ENCODE measurements around the gene PPP1R7.

PPP1R7 gene

GRCh38 chr2:241137276-241138190 lies 12.7 kb upstream of the PPP1R7 start:
- no peaks in the 10 kb centered on the region for H3K36me3 ChIP-seq (ENCODE audit: control insufficient read depth, insufficient read depth, low read length)
- H3K27ac ChIP-seq (ENCODE audit: low read depth, low read length) = no peak overlapping the region
- H3K27me3 ChIP-seq (ENCODE audit: control insufficient read depth, insufficient read depth, low read length) = no peaks in the 10 kb centered on the region
- H3K9ac ChIP-seq (ENCODE audit: low read length) = no peak overlapping the region
- no peak overlapping the region for H3K4me3 ChIP-seq (ENCODE audit: low read length)
- no peaks in the 10 kb centered on the region for H3K4me1 ChIP-seq (ENCODE audit: control insufficient read depth, insufficient read depth, low read length)

DNA sequence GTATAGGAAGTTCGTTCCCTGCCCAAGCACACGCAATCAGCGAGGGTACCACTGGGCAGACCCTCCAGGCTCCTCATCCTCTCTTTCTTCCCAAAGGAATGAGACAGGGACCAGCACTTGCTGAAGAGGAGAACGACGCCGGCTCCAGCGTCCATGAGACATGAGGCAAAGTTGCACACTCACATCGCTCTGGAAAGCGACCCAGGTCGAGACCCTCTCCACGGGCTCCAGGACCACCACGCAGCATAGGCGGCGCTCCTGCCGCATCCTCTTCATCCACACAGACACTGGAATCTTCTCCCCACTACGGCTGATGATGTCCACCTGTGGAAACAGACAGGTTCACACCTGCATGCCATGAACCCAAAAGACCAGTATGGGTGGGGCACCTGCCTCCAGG lies 11.8 kb upstream of the PPP1R7 start:
- H3K9ac ChIP-seq (ENCODE audit: low read length) = no peak overlapping the region
- H3K27me3 ChIP-seq (ENCODE audit: control insufficient read depth, insufficient read depth, low read length) = no peaks in the 10 kb centered on the region
- no peak overlapping the region for H3K4me3 ChIP-seq (ENCODE audit: low read length)
- no peaks in the 10 kb centered on the region for H3K4me1 ChIP-seq (ENCODE audit: control insufficient read depth, insufficient read depth, low read length)
- H3K36me3 ChIP-seq (ENCODE audit: control insufficient read depth, insufficient read depth, low read length) = no peaks in the 10 kb centered on the region
- H3K27ac ChIP-seq (ENCODE audit: low read depth, low read length) = no peak overlapping the region

- no peaks in the 10 kb centered on the region for H3K27me3 ChIP-seq (ENCODE audit: control insufficient read depth, insufficient read depth, low read length)
- H3K4me1 ChIP-seq (ENCODE audit: control insufficient read depth, insufficient read depth, low read length) = no peaks in the 10 kb centered on the region
- H3K4me3 ChIP-seq (ENCODE audit: low read length) = no peak overlapping the region
- H3K36me3 ChIP-seq (ENCODE audit: control insufficient read depth, insufficient read depth, low read length) = no peaks in the 10 kb centered on the region
- H3K9ac ChIP-seq (ENCODE audit: low read length) = no peak overlapping the region
- H3K27ac ChIP-seq (ENCODE audit: low read depth, low read length) = no peak overlapping the region
Observed at GRCh38 chr2:241139531-241140444, 10.5 kb upstream of the PPP1R7 start.

- no peak overlapping the region for H3K9ac ChIP-seq (ENCODE audit: low read length)
- H3K27me3 ChIP-seq (ENCODE audit: control insufficient read depth, insufficient read depth, low read length) = no peaks in the 10 kb centered on the region
- no peaks in the 10 kb centered on the region for H3K4me1 ChIP-seq (ENCODE audit: control insufficient read depth, insufficient read depth, low read length)
- H3K4me3 ChIP-seq (ENCODE audit: low read length) = no peak overlapping the region
- no peaks in the 10 kb centered on the region for H3K36me3 ChIP-seq (ENCODE audit: control insufficient read depth, insufficient read depth, low read length)
- H3K27ac ChIP-seq (ENCODE audit: low read depth, low read length) = no peak overlapping the region
Observed at GRCh38 chr2:241140445-241140840, 9.8 kb upstream of the PPP1R7 start.

- Histone ChIP-seq H3K36me3 (ENCODE audit: control insufficient read depth, insufficient read depth, low read length) (no peaks in the 10 kb centered on the region), H3K27ac (ENCODE audit: low read depth, low read length) (no peak overlapping the region), H3K27me3 (ENCODE audit: control insufficient read depth, insufficient read depth, low read length) (no peaks in the 10 kb centered on the region), H3K4me1 (ENCODE audit: control insufficient read depth, insufficient read depth, low read length) (no peaks in the 10 kb centered on the region), H3K9ac (ENCODE audit: low read length) (no peak overlapping the region), H3K4me3 (ENCODE audit: low read length) (no peak overlapping the region)
Observed at GRCh38 chr2:241141214-241141770, 9.0 kb upstream of the PPP1R7 start.

- Histone ChIP-seq H3K27me3 (ENCODE audit: control insufficient read depth, insufficient read depth, low read length) (no peaks in the 10 kb centered on the region), H3K36me3 (ENCODE audit: control insufficient read depth, insufficient read depth, low read length) (no peaks in the 10 kb centered on the region), H3K9ac (ENCODE audit: low read length) (no peak overlapping the region), H3K4me1 (ENCODE audit: control insufficient read depth, insufficient read depth, low read length) (no peaks in the 10 kb centered on the region), H3K27ac (ENCODE audit: low read depth, low read length) (no peak overlapping the region), H3K4me3 (ENCODE audit: low read length) (no peak overlapping the region)
Observed at GRCh38 chr2:241142063-241142462, 8.2 kb upstream of the PPP1R7 start.

DNA sequence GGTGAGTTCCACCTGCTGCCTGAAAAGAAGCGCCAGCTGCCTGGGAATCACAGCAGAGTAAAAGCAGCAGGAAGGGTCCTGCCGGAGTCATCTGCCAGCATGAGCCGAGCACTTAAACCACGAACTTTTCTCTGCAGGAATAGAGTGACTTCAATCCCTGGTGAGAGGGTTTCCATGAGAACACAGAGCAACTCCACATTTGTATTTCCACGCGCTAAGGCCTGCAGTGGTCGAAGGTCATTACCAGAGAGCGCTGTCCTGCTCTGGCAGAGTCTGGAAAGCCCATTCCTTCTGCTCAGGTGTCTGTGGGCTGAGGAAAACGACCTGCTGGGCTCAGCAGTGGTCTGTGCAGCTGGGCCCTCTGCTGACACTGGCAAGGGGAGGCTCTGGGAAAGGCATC lies 7.7 kb upstream of the PPP1R7 start:
- no peak overlapping the region for H3K9ac ChIP-seq (ENCODE audit: low read length)
- H3K27ac ChIP-seq (ENCODE audit: low read depth, low read length) = no peak overlapping the region
- no peaks in the 10 kb centered on the region for H3K36me3 ChIP-seq (ENCODE audit: control insufficient read depth, insufficient read depth, low read length)
- no peaks in the 10 kb centered on the region for H3K4me1 ChIP-seq (ENCODE audit: control insufficient read depth, insufficient read depth, low read length)
- no peak overlapping the region for H3K4me3 ChIP-seq (ENCODE audit: low read length)
- H3K27me3 ChIP-seq (ENCODE audit: control insufficient read depth, insufficient read depth, low read length) = no peaks in the 10 kb centered on the region

DNA sequence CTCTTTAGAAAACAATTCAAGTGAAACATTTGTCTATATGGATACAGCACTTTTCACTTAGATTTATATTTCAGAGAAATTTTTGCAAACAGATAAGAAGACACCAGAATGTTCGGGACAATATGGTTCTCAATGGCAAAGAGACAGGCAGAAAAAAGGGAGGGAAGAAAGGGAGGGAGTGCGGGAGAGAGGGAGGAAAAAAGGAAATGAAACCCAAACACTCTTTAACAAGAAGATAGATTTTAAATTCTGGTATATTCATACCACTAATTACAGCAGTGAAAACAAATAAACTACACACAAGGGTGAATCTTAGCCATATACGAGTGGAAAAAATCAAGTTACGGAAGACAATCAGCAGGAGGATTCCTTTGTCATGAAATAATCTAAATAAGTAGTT lies 4.0 kb upstream of the PPP1R7 start:
- H3K4me3 ChIP-seq (ENCODE audit: low read length) = no peak overlapping the region
- H3K4me1 ChIP-seq (ENCODE audit: control insufficient read depth, insufficient read depth, low read length) = peaks cover 6% of the 10 kb centered on the region
- no peaks in the 10 kb centered on the region for H3K27me3 ChIP-seq (ENCODE audit: control insufficient read depth, insufficient read depth, low read length)
- H3K36me3 ChIP-seq (ENCODE audit: control insufficient read depth, insufficient read depth, low read length) = no peaks in the 10 kb centered on the region
- no peak overlapping the region for H3K9ac ChIP-seq (ENCODE audit: low read length)
- H3K27ac ChIP-seq (ENCODE audit: low read depth, low read length) = no peak overlapping the region

- no peak overlapping the region for H3K4me3 ChIP-seq (ENCODE audit: low read length)
- peaks cover 6% of the 10 kb centered on the region for H3K4me1 ChIP-seq (ENCODE audit: control insufficient read depth, insufficient read depth, low read length)
- no peaks in the 10 kb centered on the region for H3K36me3 ChIP-seq (ENCODE audit: control insufficient read depth, insufficient read depth, low read length)
- H3K27ac ChIP-seq (ENCODE audit: low read depth, low read length) = no peak overlapping the region
- no peaks in the 10 kb centered on the region for H3K27me3 ChIP-seq (ENCODE audit: control insufficient read depth, insufficient read depth, low read length)
- no peak overlapping the region for H3K9ac ChIP-seq (ENCODE audit: low read length)
Observed at GRCh38 chr2:241147336-241147735, 2.9 kb upstream of the PPP1R7 start.

DNA sequence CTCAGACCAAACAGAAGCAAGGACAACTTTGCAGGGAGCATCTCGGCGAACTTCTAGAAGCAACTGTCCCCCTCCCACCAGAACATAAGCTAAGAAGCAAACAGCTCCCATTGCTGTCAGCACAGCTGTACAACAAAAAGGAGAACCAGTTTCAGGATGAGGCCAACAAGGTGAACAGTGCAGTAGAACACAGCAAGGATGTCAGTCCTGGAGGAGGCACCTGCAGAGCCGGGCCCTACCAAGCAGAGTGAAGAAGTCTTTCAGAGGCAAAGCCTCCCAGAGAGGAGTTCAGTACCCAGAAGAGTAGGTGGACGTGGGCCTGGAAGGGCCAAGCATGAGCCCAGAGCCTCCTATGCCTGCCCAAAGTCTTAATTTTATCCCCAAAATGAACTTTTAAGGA lies 2.0 kb upstream of the PPP1R7 start:
- peaks cover 6% of the 10 kb centered on the region for H3K4me1 ChIP-seq (ENCODE audit: control insufficient read depth, insufficient read depth, low read length)
- H3K27ac ChIP-seq (ENCODE audit: low read depth, low read length) = no peak overlapping the region
- H3K27me3 ChIP-seq (ENCODE audit: control insufficient read depth, insufficient read depth, low read length) = no peaks in the 10 kb centered on the region
- peak overlapping the region; percentile 89 for H3K4me3 ChIP-seq (ENCODE audit: low read length)
- no peaks in the 10 kb centered on the region for H3K36me3 ChIP-seq (ENCODE audit: control insufficient read depth, insufficient read depth, low read length)
- H3K9ac ChIP-seq (ENCODE audit: low read length) = no peak overlapping the region

DNA sequence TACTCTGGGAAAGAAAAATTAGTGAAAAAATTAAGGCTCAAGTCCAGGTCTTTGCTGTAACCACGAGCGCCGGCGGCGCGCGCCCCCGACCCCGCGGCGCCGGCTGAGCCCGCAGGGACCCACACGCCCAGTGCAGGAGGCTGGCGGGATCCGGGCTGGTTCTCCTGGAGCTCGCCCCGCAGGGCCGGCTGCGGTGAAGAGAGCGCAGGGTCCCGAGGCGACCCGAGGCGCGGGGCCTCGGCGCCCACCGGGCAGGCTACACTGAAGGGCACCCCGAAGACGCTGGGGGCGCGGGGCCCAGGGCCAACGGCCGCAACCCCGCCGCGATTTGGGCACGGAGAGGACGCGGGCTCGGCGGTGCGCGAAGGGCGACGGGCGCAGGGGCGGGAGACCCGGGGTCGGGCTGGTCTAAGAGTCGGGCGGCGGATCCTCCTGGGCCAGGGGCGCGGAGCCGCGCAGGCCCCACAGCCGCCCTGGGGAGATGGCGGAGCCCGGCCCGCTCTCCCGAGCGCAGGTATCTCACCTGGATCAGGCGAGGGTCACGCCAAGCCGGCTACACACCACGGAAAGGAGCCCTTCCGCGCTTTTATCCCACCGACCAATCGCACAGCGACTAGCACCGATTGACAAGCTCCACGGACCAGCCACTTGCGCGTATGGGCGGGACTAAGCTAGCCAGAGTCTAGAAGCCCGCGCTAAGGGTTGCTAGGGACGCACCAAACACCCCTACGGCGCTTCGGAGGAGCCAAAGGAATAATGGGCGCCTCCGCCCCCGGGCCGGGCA lies 1.2 kb upstream of the PPP1R7 start, which contains the start of gene PASK:
PASK (minus strand) TSS at position 582 of the 784 bp plus-strand sequence. CDS start 6,440 bp downstream, outside the sequence.
- H3K27ac ChIP-seq (ENCODE audit: low read depth, low read length) = peak within 1 kb of the TSS; percentile 52
- H3K36me3 ChIP-seq (ENCODE audit: control insufficient read depth, insufficient read depth, low read length) = no peaks in the 10 kb centered on the region
- peak within 1 kb of the TSS; percentile 89 for H3K4me3 ChIP-seq (ENCODE audit: low read length)
- no peak within 1 kb of the TSS for H3K9ac ChIP-seq (ENCODE audit: low read length)
- H3K4me1 ChIP-seq (ENCODE audit: control insufficient read depth, insufficient read depth, low read length) = peaks cover 6% of the 10 kb centered on the region
- no peaks in the 10 kb centered on the region for H3K27me3 ChIP-seq (ENCODE audit: control insufficient read depth, insufficient read depth, low read length)

- peaks cover 6% of the 10 kb centered on the region for H3K4me1 ChIP-seq (ENCODE audit: control insufficient read depth, insufficient read depth, low read length)
- no peak overlapping the region for H3K9ac ChIP-seq (ENCODE audit: low read length)
- H3K4me3 ChIP-seq (ENCODE audit: low read length) = peak overlapping the region; percentile 89
- no peak overlapping the region for H3K27ac ChIP-seq (ENCODE audit: low read depth, low read length)
- H3K27me3 ChIP-seq (ENCODE audit: control insufficient read depth, insufficient read depth, low read length) = no peaks in the 10 kb centered on the region
- no peaks in the 10 kb centered on the region for H3K36me3 ChIP-seq (ENCODE audit: control insufficient read depth, insufficient read depth, low read length)
Observed at GRCh38 chr2:241149675-241149924, 667 bp upstream of the PPP1R7 start.

All from rectal smooth muscle tissue (tissue), 1 donor.